Adrenal gland (tissue), 5 donors: ENCODE measurements around the gene HS3ST2.
"Not testable (repeated sequence)": the region's sequence is repeated elsewhere in the genome, so short reads cannot be mapped to it uniquely, and the experiment has no call there.

Experiments
- CTCF ChIP-seq, 6 experiments: fragments of 450-650 bp in 4 of 6; fragments of 200-600 bp in 2 of 6; sonication (generic) in 1 of 6; IDR thresholded peaks; 1 replicate in 5 of 6; 2 replicates in 1 of 6; pipeline versions ENCODE4 v1.5.1 to v1.8.0; 2016 to 2021; ENCODE audit warnings: antibody characterized with exemption in 6 of 6, mild to moderate bottlenecking in 2 of 6, moderate library complexity in 1 of 6
- POLR2A ChIP-seq, 2 donors: fragments of 450-650 bp; IDR thresholded peaks; one replicate each; pipeline ENCODE4 v1.6.1; 2017; ENCODE audit warnings: antibody characterized with exemption in 2 of 2, mild to moderate bottlenecking in 2 of 2, moderate library complexity in 1 of 2
- donor health status: DM: no; HTN: no; CAD: no.

- not testable (repeated sequence) for TF ChIP-seq CTCF, POLR2A (IDR thresholded peaks at IDR 0.05)
Observed at GRCh38 chr16:22899567-22899966, 85.6 kb downstream of the HS3ST2 start.
